ENCODE measurements around the gene BABAM2. TPM values are rescaled to one million over a fixed set of nuclear protein-coding genes. Genes with fewer than 3 reads are reported as not detected.

Gene BABAM2
- total and polyA plus RNA-seq, 10 of the 15 experiments (the other 5 are each of a cell fraction or from before 2014, with no cell fraction given): 30.7 to 59.9 (median 44.5) TPM

GRCh38 chr2:28355521-28356094, 465.1 kb downstream of the BABAM2 start:
- no TSS peak for BruUV-seq (replicated peaks)
- no peaks in the 10 kb centered on the region for H3K27me3 ChIP-seq (replicated peaks in 1 of 2; ENCODE audit: control insufficient read depth in 2 of 2, insufficient read depth in 2 of 2, low read length in 1 of 2)
- intact Hi-C loops (cut with micrococcal nuclease; ENCODE audit: unreplicated experiment): no loop called here
- WGBS (ENCODE audit: insufficient coverage, insufficient replicate concordance, low lambda C conversion rate, missing lambda C conversion rate): 59% methylated on average over 6 of the region's 6 CpGs
- POLR2A ChIA-PET: no interaction called here
- peaks cover 11% of the 10 kb centered on the region for H3K4me1 ChIP-seq (ENCODE audit: control insufficient read depth, insufficient read depth, low read length)
- no peaks in the 10 kb centered on the region for H3K36me3 ChIP-seq (ENCODE audit: control insufficient read depth in 2 of 2, insufficient read depth in 2 of 2, low read length in 1 of 2)
- H3K9me3 ChIP-seq (replicated peaks; ENCODE audit: control insufficient read depth, insufficient read depth, low read length): no peaks in the 10 kb centered on the region
- H4K20me1 ChIP-seq (ENCODE audit: control insufficient read depth, insufficient read depth): no peaks in the 10 kb centered on the region
- DNase-seq (ENCODE audit: low read depth, low spot score) (no peak), FAIRE-seq (no peak), ATAC-seq (no peak)
- RAD21 ChIA-PET (ENCODE audit: unreplicated experiment): no interaction called here
- in situ Hi-C loops (cut with MboI): no loop called here
- TF ChIP-seq PKNOX1 (IDR thresholded peaks at IDR 0.05): no peak
- no peak for TF ChIP-seq POLR2AphosphoS5 (IDR thresholded peaks at IDR 0.05; ENCODE audit: low read length)
- no peak for TF ChIP-seq SP1 (IDR thresholded peaks at IDR 0.05; ENCODE audit: low read depth, low read length)
- TF ChIP-seq ESRRA (IDR thresholded peaks at IDR 0.05; ENCODE audit: low read length): no peak
- no peak for TF ChIP-seq CBX3 (IDR thresholded peaks at IDR 0.05; ENCODE audit: borderline replicate concordance, low read depth)
- no peaks in the 10 kb centered on the region for H3K79me2 ChIP-seq (ENCODE audit: control insufficient read depth, insufficient read depth, low read length)
- no peak overlapping the region for H3K4me2 ChIP-seq (ENCODE audit: control insufficient read depth, insufficient read depth)
- no peak overlapping the region for H3K9ac ChIP-seq (ENCODE audit: control insufficient read depth, insufficient read depth, low read length)
- H3K27ac ChIP-seq (ENCODE audit: control insufficient read depth, insufficient read depth): no peak overlapping the region
- CTCF ChIA-PET: no interaction called here
- no peak overlapping the region for H2AFZ ChIP-seq (ENCODE audit: control insufficient read depth, low read depth, low read length)
- SMC1A ChIA-PET (ENCODE audit: uncharacterized antibody, unreplicated experiment): no interaction called here
- H3K4me3 ChIP-seq: no peak overlapping the region

GRCh38 chr2:28356095-28356911, 465.8 kb downstream of the BABAM2 start:
- Histone ChIP-seq H3K4me3 (no peak overlapping the region), H2AFZ (ENCODE audit: control insufficient read depth, low read depth, low read length) (no peak overlapping the region; the same call in 1 of the 2 replicates), H3K4me2 (ENCODE audit: control insufficient read depth, insufficient read depth) (no peak overlapping the region), H3K36me3 (ENCODE audit: control insufficient read depth in 2 of 2, insufficient read depth in 2 of 2, low read length in 1 of 2) (no peaks in the 10 kb centered on the region), H3K27ac (ENCODE audit: control insufficient read depth, insufficient read depth) (no peak overlapping the region), H3K9ac (ENCODE audit: control insufficient read depth, insufficient read depth, low read length) (no peak overlapping the region), H3K4me1 (ENCODE audit: control insufficient read depth, insufficient read depth, low read length) (peaks cover 11% of the 10 kb centered on the region), H4K20me1 (ENCODE audit: control insufficient read depth, insufficient read depth) (no peaks in the 10 kb centered on the region), H3K9me3 (replicated peaks; ENCODE audit: control insufficient read depth, insufficient read depth, low read length) (no peaks in the 10 kb centered on the region), H3K79me2 (ENCODE audit: control insufficient read depth, insufficient read depth, low read length) (no peaks in the 10 kb centered on the region), H3K27me3 (replicated peaks in 1 of 2; ENCODE audit: control insufficient read depth in 2 of 2, insufficient read depth in 2 of 2, low read length in 1 of 2) (no peaks in the 10 kb centered on the region)
- ChIA-PET RAD21 (ENCODE audit: unreplicated experiment) (no interaction called here), POLR2A (no interaction called here), SMC1A (ENCODE audit: uncharacterized antibody, unreplicated experiment) (no interaction called here), CTCF (no interaction called here)
- 54% methylated on average over 17 of the region's 17 CpGs for WGBS (ENCODE audit: insufficient coverage, insufficient replicate concordance, low lambda C conversion rate, missing lambda C conversion rate)
- intact Hi-C loops (cut with micrococcal nuclease; ENCODE audit: unreplicated experiment): no loop called here
- FAIRE-seq: no peak
- BruUV-seq (replicated peaks): no TSS peak
- in situ Hi-C loops (cut with MboI): no loop called here
- DNase-seq (ENCODE audit: low read depth, low spot score): no peak
- no peak for ATAC-seq
- TF ChIP-seq REST (IDR thresholded peaks at IDR 0.05; ENCODE audit: low read depth, low read length): no peak
- no peak for TF ChIP-seq PRDM15 (CRISPR knock-in tag; IDR thresholded peaks at IDR 0.05)
- no peak for TF ChIP-seq NRF1 (conservative IDR thresholded peaks at IDR 0.05; ENCODE audit: low read depth, low read length)
